ENCODE data around the gene ZCCHC2.

Gene ZCCHC2

GRCh38 chr18:62509779-62510178 is 13.0 kb upstream of the ZCCHC2 start:
- no peak for DNase-seq (ENCODE audit: low read depth)
- TF ChIP-seq, protein P1, sequence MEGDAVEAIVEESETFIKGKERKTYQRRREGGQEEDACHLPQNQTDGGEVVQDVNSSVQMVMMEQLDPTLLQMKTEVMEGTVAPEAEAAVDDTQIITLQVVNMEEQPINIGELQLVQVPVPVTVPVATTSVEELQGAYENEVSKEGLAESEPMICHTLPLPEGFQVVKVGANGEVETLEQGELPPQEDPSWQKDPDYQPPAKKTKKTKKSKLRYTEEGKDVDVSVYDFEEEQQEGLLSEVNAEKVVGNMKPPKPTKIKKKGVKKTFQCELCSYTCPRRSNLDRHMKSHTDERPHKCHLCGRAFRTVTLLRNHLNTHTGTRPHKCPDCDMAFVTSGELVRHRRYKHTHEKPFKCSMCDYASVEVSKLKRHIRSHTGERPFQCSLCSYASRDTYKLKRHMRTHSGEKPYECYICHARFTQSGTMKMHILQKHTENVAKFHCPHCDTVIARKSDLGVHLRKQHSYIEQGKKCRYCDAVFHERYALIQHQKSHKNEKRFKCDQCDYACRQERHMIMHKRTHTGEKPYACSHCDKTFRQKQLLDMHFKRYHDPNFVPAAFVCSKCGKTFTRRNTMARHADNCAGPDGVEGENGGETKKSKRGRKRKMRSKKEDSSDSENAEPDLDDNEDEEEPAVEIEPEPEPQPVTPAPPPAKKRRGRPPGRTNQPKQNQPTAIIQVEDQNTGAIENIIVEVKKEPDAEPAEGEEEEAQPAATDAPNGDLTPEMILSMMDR (conservative IDR thresholded peaks at IDR 0.05; ENCODE audit: low read depth, low read length) = no peak
- no peak overlapping the region for H3K4me3 ChIP-seq (ENCODE audit: low read depth, low read length)

DNA sequence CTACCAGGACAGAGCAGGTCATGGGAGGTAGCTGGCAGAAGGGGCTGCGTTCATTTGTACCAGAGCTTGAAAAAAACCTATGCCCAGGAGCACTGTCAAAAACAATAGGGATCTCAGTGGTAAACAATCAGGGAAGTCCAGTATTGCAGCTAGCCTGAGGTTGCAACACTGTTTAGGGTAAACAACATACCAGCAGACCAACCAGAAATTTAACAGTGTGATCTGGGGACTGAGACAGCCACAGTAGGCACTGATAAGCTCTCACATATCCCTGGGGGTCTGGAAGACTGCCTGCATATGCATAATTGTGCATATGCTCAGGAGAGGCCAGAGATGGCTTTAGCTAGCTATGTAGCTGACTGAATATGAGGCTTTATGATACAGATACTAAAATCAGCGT is 12.0 kb upstream of the ZCCHC2 start:
- TF ChIP-seq, protein P1 (conservative IDR thresholded peaks at IDR 0.05; ENCODE audit: low read depth, low read length) = no peak
- H3K4me3 ChIP-seq (ENCODE audit: low read depth, low read length) = no peak overlapping the region
- DNase-seq (ENCODE audit: low read depth) = no peak

GRCh38 chr18:62512532-62512931 is 10.3 kb upstream of the ZCCHC2 start:
- TF ChIP-seq, protein P1 (conservative IDR thresholded peaks at IDR 0.05; ENCODE audit: low read depth, low read length) = no peak
- no peak for DNase-seq (ENCODE audit: low read depth)
- no peak overlapping the region for H3K4me3 ChIP-seq (ENCODE audit: low read depth, low read length)

GRCh38 chr18:62512996-62513395 is 9.8 kb upstream of the ZCCHC2 start:
- H3K4me3 ChIP-seq (ENCODE audit: low read depth, low read length) = no peak overlapping the region
- DNase-seq (ENCODE audit: low read depth) = no peak
- TF ChIP-seq, protein P1 (conservative IDR thresholded peaks at IDR 0.05; ENCODE audit: low read depth, low read length) = no peak

DNA sequence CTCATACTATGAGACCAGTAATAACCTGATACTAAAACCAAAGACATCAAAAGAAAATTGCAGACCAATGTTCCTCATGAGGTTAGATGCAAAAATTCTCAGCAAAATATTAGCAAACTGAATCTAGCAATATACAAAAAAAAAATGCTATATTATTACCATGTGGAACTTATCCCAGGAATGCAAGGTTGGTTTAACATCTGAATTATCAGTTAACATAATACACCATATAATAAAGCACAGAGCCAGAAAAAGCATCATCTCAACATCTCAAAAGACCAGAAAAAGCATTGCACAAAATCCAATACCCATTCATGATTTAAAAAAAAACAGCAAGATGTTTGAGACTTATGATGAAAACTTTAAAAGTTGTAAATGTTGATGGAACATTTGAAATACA is 8.3 kb upstream of the ZCCHC2 start:
- no peak for DNase-seq (ENCODE audit: low read depth)
- TF ChIP-seq, protein P1 (conservative IDR thresholded peaks at IDR 0.05; ENCODE audit: low read depth, low read length) = no peak
- H3K4me3 ChIP-seq (ENCODE audit: low read depth, low read length) = no peak overlapping the region

- DNase-seq (ENCODE audit: low read depth) = no peak
- TF ChIP-seq, protein P1 (conservative IDR thresholded peaks at IDR 0.05; ENCODE audit: low read depth, low read length) = no peak
- no peak overlapping the region for H3K4me3 ChIP-seq (ENCODE audit: low read depth, low read length)
These were observed 6.6 kb upstream of the ZCCHC2 start for GRCh38 chr18:62516242-62516641.

- no peak overlapping the region for H3K4me3 ChIP-seq (ENCODE audit: low read depth, low read length)
- DNase-seq (ENCODE audit: low read depth) = no peak
- TF ChIP-seq, protein P1 (conservative IDR thresholded peaks at IDR 0.05; ENCODE audit: low read depth, low read length) = no peak
These were observed 4.1 kb upstream of the ZCCHC2 start for GRCh38 chr18:62518460-62519375.
